Pancreas (tissue), 10 donors: ENCODE data around the gene FBXO33. TPM values are rescaled to one million over a fixed set of nuclear protein-coding genes. Genes with fewer than 3 reads are reported as not detected.

ENCODE experiments used
- ATAC-seq, 4 donors: fragments of 200-7000 bp; cut with Tn5 transposase; one replicate each; pipeline versions ENCODE4 v1.8.0 to v1.9.1; 2020; ENCODE audit warnings: mild to moderate bottlenecking in 4 of 4, moderate library complexity in 4 of 4
- DNase-seq, 6 donors: peaks; one replicate each; pipeline ENCODE4 v3.0.0-alpha.2; 2020
- FAIRE-seq: peaks from 2 replicates; lab custom pipeline; 2012; peaks lifted over from hg19 to GRCh38; lab: Jason Lieb, UNC
- H3K27ac ChIP-seq, 4 donors: fragments of 200-600 bp; sonication (generic); 1 replicate in 3 of 4; 2 replicates in 1 of 4; pipeline versions ENCODE4 v1.5.0 to v1.8.0; 2020
- H3K27me3 ChIP-seq, 4 donors: fragments of 200-600 bp; one replicate each; pipeline ENCODE4 v1.8.0; 2021
- H3K36me3 ChIP-seq, 3 donors: fragments of 200-600 bp; sonication (generic) in 1 of 3; one replicate each; pipeline versions ENCODE4 v1.5.0 to v1.8.0; 2020 to 2021
- H3K4me1 ChIP-seq, 3 donors: fragments of 200-600 bp; one replicate each; pipeline ENCODE4 v1.8.0; 2021
- H3K4me3 ChIP-seq, 4 donors: fragments of 200-600 bp; sonication (generic) in 2 of 4; one replicate each; pipeline versions ENCODE4 v1.5.0 to v1.8.0; 2020 to 2021
- H3K9me3 ChIP-seq, 4 donors: fragments of 200-600 bp; one replicate each; pipeline ENCODE4 v1.8.0; 2021
- WGBS, 2 donors: extraction: QIAGEN DNeasy Blood & Tissue Kit; methylation state at CpG; one replicate each; pipeline ENCODE4 v1.1.7; 2013; 5-methylcytosine and 5-hydroxymethylcytosine counted together
- intact Hi-C, 3 donors: fragments of 100-400 bp; cut with DNase I; formaldehyde crosslinking; loops; one replicate each; pipeline versions ENCODE4 v1.11.1 to v1.14.2; 2022
- polyA plus RNA-seq, 2 donors: library from polyadenylated mRNA; stranded (reverse); fragments of 200-250 nt; gene quantifications; one replicate each; pipeline ENCODE4 v1.2.3, GENCODE V29; 2013
- total RNA-seq, 6 donors: library from RNA; stranded (reverse); fragmentation: NEBNext Ultra II Directional in 4 of 6; extraction: Animal tissue kit (Norgen Biotek cat#: 25700) in 4 of 6; gene quantifications; one replicate each; pipeline versions ENCODE4 v1.2.1 to v1.2.4, GENCODE V29; 2021 to 2023
- TF ChIP-seq, protein P1 (sequence below), 4 donors: fragments of 200-600 bp; sonication (generic) in 3 of 4; IDR thresholded peaks; one replicate each; pipeline versions ENCODE4 v1.5.0 to v1.8.0; 2021; ENCODE audit warnings: antibody characterized with exemption in 4 of 4
- donor health status: healthy with polysubstance abuse.
- donor health status: DM: no; HTN: no; CAD: no; lungs with moderate emphysema.
- donor health status: DM: no; HTN: no; CAD: no.
- donor health status: control.
- donor health status: control.
- donor health status: Bipolar disorder and iron deficiency.
- donor health status: DM: yes; HTN: yes; CAD: no.
- donor health status: DM: no; HTN: no; CAD: no.
- donor health status: DM: no; HTN: no; CAD: no.
- donor health status: DM: yes; HTN: yes; CAD: no.

The FBXO33 gene
- total and polyA plus RNA-seq, 8 donors, result 2.1 to 6.9 (median 4.8) TPM

- TF ChIP-seq, protein P1, sequence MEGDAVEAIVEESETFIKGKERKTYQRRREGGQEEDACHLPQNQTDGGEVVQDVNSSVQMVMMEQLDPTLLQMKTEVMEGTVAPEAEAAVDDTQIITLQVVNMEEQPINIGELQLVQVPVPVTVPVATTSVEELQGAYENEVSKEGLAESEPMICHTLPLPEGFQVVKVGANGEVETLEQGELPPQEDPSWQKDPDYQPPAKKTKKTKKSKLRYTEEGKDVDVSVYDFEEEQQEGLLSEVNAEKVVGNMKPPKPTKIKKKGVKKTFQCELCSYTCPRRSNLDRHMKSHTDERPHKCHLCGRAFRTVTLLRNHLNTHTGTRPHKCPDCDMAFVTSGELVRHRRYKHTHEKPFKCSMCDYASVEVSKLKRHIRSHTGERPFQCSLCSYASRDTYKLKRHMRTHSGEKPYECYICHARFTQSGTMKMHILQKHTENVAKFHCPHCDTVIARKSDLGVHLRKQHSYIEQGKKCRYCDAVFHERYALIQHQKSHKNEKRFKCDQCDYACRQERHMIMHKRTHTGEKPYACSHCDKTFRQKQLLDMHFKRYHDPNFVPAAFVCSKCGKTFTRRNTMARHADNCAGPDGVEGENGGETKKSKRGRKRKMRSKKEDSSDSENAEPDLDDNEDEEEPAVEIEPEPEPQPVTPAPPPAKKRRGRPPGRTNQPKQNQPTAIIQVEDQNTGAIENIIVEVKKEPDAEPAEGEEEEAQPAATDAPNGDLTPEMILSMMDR (IDR thresholded peaks at IDR 0.05), result no peak
- Histone ChIP-seq H3K27me3 (no peaks in the 10 kb centered on the region), H3K9me3 (no peaks in the 10 kb centered on the region), H3K36me3 (no peaks in the 10 kb centered on the region), H3K27ac (no peak overlapping the region), H3K4me3 (no peak overlapping the region), H3K4me1 (no peaks in the 10 kb centered on the region)
- 73 to 83% methylated on average over 7 of the region's 7 CpGs for WGBS, 2 donors
- intact Hi-C loops, result no loop called here
- ATAC-seq, result no peak
- no peak for FAIRE-seq
- DNase-seq, result no peak
These were observed 35.8 kb upstream of the FBXO33 start for GRCh38 chr14:39467889-39468524.

DNA sequence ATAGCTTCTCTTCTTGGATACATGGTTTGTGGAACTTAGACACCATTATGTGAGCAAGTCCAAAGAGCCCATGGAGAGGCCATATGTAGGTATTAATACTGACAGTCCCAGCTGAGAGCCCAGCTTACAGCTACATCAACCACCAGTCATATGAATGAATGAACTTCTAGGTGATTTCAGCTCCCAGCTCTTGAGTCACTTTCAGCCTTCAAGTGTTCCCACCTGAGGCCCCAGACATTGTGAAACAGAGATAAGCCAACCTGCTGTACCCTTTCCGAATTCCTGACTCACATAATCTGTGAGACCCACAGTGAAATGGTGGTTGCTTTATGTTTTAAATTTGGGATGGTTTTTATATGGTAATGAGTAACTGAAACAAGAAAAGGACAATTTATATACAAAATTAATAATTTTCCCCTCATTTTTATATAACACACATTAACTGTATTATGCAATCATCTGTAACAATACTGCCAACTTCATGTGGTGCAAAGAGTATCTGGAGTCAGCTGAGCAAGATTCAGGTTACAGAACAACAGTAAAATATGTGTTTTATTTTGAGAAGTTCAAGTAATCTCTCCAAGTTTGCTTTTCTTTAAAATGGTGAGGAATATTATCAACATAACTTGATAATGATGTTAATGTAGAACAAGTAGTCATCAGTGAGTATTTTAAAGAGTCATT is 27.7 kb upstream of the FBXO33 start:
- no peak for DNase-seq
- Histone ChIP-seq H3K27ac (no peak overlapping the region), H3K4me3 (no peak overlapping the region), H3K4me1 (no peaks in the 10 kb centered on the region), H3K27me3 (no peaks in the 10 kb centered on the region), H3K36me3 (no peaks in the 10 kb centered on the region), H3K9me3 (no peaks in the 10 kb centered on the region)
- no peak for ATAC-seq
- 86 to 92% methylated on average over 1 of the region's 1 CpG for WGBS, 2 donors
- intact Hi-C loops, result no loop called here
- TF ChIP-seq, protein P1 (IDR thresholded peaks at IDR 0.05), result no peak
- no peak for FAIRE-seq

GRCh38 chr14:39456702-39457250 is 24.5 kb upstream of the FBXO33 start:
- intact Hi-C loops, result no loop called here
- Histone ChIP-seq H3K27me3 (no peaks in the 10 kb centered on the region), H3K4me1 (no peaks in the 10 kb centered on the region), H3K27ac (no peak overlapping the region), H3K4me3 (no peak overlapping the region), H3K9me3 (no peaks in the 10 kb centered on the region), H3K36me3 (no peaks in the 10 kb centered on the region)
- DNase-seq, result no peak
- ATAC-seq, result no peak
- TF ChIP-seq, protein P1 (IDR thresholded peaks at IDR 0.05), result no peak
- FAIRE-seq, result no peak

- FAIRE-seq (no peak), DNase-seq (no peak), ATAC-seq (no peak)
- H3K27ac ChIP-seq, result no peak overlapping the region
- no peaks in the 10 kb centered on the region for H3K4me1 ChIP-seq
- TF ChIP-seq, protein P1 (IDR thresholded peaks at IDR 0.05), result no peak
- H3K27me3 ChIP-seq, result no peaks in the 10 kb centered on the region
- 41 to 43% methylated on average over 2 of the region's 2 CpGs for WGBS, 2 donors
- H3K36me3 ChIP-seq, result no peaks in the 10 kb centered on the region
- no peaks in the 10 kb centered on the region for H3K9me3 ChIP-seq
- intact Hi-C loops, result no loop called here
- no peak overlapping the region for H3K4me3 ChIP-seq
These were observed 22.8 kb upstream of the FBXO33 start for GRCh38 chr14:39454906-39455539.
